ENCODE measurements around the gene UGT1A10. TPM values are rescaled to one million over a fixed set of nuclear protein-coding genes. Genes with fewer than 3 reads are reported as not detected.
"Not testable (repeated sequence)": the region's sequence is repeated elsewhere in the genome, so short reads cannot be mapped to it uniquely, and the experiment has no call there.

UGT1A10 gene
- total and polyA plus RNA-seq, 5 experiments from 2014 or later: not detected

DNA sequence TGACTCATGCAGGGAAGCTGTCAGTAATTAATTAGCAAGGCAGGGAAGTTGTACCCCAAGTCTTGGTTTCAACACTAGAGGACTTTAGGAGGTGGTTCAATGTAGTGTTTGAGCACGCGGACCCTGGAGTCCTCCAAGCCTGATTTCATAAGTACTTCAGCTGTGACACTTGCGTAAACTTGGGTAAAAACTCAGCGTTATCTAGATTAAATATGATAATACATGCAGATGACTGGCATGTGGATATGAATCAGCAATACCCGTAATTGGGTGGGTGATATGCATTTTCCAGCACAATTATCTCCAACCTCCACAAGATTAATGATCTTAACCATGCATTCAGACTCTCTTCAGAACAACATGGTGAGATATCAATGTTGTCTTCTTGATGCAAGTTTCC, 50.7 kb downstream of the UGT1A10 start:
- POLR2A ChIA-PET: no interaction called here
- Mint-ChIP-seq H3K9me3 (peaks cover 0 to 3% (median 0%) of the 10 kb centered on the region in 9 donors), H3K36me3 (no peaks in the 10 kb centered on the region), H3K4me3 (no peak overlapping the region), H3K27ac (no peak overlapping the region), H3K4me1 (peaks cover 0 to 5% (median 0%) of the 10 kb centered on the region in 4 donors), H3K27me3 (peaks cover 5 to 12% (median 6%) of the 10 kb centered on the region in 5 donors)
- no peak for DNase-seq
- ATAC-seq: no peak

DNA sequence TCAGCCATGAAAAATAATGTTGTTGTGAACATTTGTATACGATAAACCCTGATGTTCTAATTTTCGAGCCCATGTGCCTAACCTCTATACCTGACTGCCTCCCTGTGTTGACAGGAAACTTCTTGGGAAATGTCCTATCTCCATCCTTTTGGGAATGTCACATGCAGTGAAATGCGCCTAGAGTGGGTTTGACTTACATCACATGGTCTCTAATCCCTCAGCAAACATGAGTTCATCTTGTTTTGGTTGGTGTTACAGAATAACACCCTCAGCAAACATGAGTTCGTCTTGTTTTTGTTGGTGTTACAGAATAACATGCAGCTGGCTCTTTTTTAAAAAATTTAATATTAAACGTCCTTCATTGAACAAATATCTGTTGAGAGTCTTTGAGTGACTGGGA, 52.1 kb downstream of the UGT1A10 start:
- Mint-ChIP-seq H3K4me1 (no peaks in the 10 kb centered on the region), H3K27me3 (peaks cover 5 to 12% (median 6%) of the 10 kb centered on the region in 5 donors), H3K27ac (no peak overlapping the region), H3K9me3 (peaks cover 0 to 3% (median 0%) of the 10 kb centered on the region in 9 donors), H3K4me3 (no peak overlapping the region), H3K36me3 (no peaks in the 10 kb centered on the region)
- POLR2A ChIA-PET: no interaction called here
- no peak for DNase-seq
- no peak for ATAC-seq

DNA sequence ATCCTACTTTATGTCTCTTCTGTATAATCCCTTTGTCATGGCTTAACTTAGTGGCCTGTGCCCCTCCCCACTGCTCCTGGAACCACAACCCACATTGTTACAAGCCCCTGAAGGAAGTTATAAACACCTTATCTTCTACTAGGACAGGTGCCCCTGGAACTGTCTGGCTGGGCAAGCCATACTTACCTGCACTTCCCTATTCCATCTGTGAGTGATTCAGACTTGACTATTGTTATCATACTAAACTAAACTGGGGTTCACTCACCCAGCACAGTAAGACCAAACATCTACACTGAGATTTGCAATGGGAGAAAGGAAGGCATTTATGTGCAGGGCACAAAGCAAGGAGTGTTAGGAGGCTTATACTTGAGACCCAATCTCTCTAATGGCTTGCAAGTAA, 52.8 kb downstream of the UGT1A10 start:
- no peak overlapping the region for H3K27ac Mint-ChIP-seq
- peaks cover 0 to 3% (median 0%) of the 10 kb centered on the region in 9 donors for H3K9me3 Mint-ChIP-seq
- no peaks in the 10 kb centered on the region for H3K36me3 Mint-ChIP-seq
- H3K4me1 Mint-ChIP-seq: no peaks in the 10 kb centered on the region
- POLR2A ChIA-PET: no interaction called here
- H3K27me3 Mint-ChIP-seq: peaks cover 5 to 12% (median 6%) of the 10 kb centered on the region in 5 donors
- ATAC-seq: no peak
- H3K4me3 Mint-ChIP-seq: no peak overlapping the region
- DNase-seq: no peak

DNA sequence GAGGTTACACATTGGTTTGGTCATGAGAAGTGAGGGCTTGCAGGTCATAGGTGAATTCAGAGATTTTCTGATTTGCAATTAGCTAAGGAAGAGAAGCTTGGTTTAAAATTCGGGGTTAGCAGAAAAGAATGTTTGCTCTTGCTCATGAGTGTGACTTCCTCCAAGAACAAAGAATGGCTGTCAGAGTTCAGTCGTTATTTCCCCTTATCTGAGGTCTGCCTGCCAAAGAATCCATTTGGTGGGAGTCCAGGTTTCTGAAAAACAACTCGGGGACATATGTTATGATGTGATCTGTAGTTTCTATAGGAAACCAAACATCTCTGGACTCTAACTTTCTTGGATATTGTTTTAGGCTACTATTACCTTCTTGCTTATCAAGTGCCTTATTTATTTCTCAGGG, 53.3 kb downstream of the UGT1A10 start:
- Mint-ChIP-seq H3K27ac (no peak overlapping the region), H3K27me3 (peaks cover 5 to 12% (median 6%) of the 10 kb centered on the region in 5 donors), H3K9me3 (peaks cover 0 to 3% (median 0%) of the 10 kb centered on the region in 9 donors), H3K4me3 (no peak overlapping the region), H3K4me1 (no peaks in the 10 kb centered on the region), H3K36me3 (no peaks in the 10 kb centered on the region)
- POLR2A ChIA-PET: no interaction called here
- DNase-seq (no peak), ATAC-seq (no peak)

DNA sequence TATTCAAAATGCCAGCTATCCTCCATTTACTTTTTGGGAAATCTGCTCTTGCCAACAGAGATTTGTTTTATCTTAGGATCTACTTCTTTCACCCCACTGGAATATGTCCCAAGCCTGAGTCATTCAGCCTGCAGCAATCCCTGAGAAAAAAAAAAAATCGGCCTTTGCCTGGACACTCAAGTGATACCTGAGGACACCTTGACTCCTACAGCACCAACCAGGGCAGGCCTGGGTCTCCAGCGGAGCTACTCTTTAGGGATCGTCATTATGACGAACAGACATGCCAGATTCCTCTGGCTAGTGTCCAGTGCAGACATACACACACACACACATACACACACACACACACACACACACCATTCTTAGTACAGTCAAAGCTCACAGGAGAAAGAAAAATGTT, 54.2 kb downstream of the UGT1A10 start:
- DNase-seq (no peak), ATAC-seq (no peak)
- no peaks in the 10 kb centered on the region for H3K36me3 Mint-ChIP-seq
- peaks cover 0 to 3% (median 0%) of the 10 kb centered on the region in 9 donors for H3K9me3 Mint-ChIP-seq
- H3K27me3 Mint-ChIP-seq: peaks cover 2 to 12% (median 6%) of the 10 kb centered on the region in 5 donors
- H3K4me1 Mint-ChIP-seq: no peaks in the 10 kb centered on the region
- no peak overlapping the region for H3K4me3 Mint-ChIP-seq
- no peak overlapping the region for H3K27ac Mint-ChIP-seq
- POLR2A ChIA-PET: no interaction called here

DNA sequence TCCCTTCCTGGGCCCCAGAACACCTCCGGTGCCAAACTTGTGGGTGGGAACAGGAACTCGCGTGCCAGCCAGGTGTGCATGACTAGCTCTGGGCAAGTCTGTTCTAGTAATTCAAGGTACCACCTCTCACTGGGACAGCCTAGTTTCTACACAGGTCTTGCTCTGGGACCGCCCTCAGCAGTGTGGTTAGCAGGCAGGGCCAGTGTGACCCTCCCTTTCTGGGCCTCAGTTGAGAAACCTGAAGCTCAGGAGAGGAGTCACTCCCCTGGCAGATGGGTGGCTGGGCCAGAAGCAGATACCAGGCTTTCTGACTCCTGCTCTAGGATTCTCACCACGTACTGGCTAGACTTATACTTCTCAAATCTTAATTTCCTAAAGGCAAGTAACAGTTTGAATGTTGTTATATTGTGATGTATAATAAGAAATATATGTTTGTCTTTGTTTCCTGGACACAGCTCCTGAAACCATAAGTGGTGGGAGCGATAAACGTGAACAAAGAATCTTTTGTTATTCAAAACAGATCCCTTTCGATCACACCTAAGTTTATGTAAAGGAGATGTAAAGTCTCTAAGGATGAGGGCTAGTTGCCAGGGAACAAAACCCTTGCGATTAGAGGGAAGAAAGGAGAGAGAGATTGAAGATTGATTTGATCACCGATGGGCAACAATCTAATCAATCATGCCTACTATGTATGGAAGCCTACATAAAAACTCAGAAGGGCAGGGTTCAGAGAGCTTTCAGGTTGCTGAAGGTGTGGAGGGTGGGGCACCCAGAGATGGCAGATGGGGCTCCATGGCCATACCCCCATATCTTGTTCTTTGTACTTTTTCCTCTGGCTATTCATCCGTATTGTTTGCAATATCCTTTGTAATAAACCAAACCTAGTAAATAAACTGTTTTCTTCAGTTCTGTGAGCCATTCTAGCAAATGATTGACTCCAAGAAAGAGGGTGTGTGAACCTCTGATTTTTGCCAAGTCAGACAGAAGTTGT, 55.5 kb downstream of the UGT1A10 start:
- no peaks in the 10 kb centered on the region for H3K4me1 Mint-ChIP-seq
- H3K4me3 Mint-ChIP-seq: no peak overlapping the region
- no peak for ATAC-seq
- H3K9me3 Mint-ChIP-seq: peaks cover 0 to under 1% (median 0%) of the 10 kb centered on the region in 9 donors
- H3K27ac Mint-ChIP-seq: no peak overlapping the region
- H3K27me3 Mint-ChIP-seq: peaks cover 1 to 12% (median 3%) of the 10 kb centered on the region in 5 donors
- H3K36me3 Mint-ChIP-seq: no peaks in the 10 kb centered on the region
- POLR2A ChIA-PET: no interaction called here
- DNase-seq: no peak

DNA sequence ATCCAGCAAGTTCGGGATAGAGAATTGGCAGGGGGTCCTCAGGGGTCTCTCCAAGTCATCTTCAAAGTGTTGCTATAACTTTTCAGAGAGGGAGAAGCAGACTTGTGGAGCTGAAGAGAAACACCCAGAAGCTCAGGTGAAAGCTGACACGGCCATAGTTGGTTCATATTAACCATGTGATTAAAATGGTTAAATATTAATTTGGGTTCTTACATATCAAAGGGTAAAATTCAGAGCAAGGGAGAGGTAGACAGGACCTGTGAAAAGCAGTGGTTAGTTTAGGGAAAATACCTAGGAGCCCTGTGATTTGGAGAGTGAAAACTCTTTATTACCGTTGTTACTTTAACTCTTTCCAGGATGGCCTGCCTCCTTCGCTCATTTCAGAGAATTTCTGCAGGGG, 56.4 kb downstream of the UGT1A10 start, which contains the start of gene UGT1A6:
UGT1A6 (plus strand) TSS at position 243 of the 400 bp plus-strand sequence; CDS start at position 358, 115 bp downstream.
- Mint-ChIP-seq H3K27ac (no peak within 1 kb of the TSS), H3K4me1 (no peaks in the 10 kb centered on the region), H3K9me3 (no peaks in the 10 kb centered on the region), H3K4me3 (no peak within 1 kb of the TSS), H3K36me3 (no peaks in the 10 kb centered on the region), H3K27me3 (peaks cover 0 to 11% (median 3%) of the 10 kb centered on the region in 5 donors)
- POLR2A ChIA-PET: no interaction called here
- no peak for ATAC-seq
- no peak for DNase-seq

DNA sequence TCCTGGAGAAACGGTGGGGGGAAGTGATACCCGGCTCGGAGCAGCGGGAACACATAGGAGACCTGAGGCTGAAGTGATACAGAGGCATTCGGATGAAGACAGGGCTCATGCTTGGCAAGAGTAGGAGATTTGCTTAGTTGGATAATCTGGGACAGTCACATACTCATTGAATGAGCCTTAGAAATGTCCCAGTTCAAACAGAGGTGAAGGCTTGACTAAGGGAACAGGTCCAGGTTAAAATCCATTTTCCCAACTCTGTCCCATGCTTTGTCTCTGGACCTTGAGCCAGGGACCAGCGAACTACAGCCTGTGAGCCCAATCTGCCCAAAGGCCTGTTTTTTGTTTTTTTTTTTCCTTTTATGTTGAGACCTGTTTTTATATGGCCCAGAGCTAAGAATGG, 57.7 kb downstream of the UGT1A10 start:
- Mint-ChIP-seq H3K4me1 (no peaks in the 10 kb centered on the region), H3K36me3 (no peaks in the 10 kb centered on the region), H3K27me3 (peaks cover 0 to 2% (median 2%) of the 10 kb centered on the region in 5 donors), H3K27ac (peak overlapping the region in 1 of 10 donors; percentile 21), H3K4me3 (no peak overlapping the region), H3K9me3 (no peaks in the 10 kb centered on the region)
- DNase-seq: no peak
- POLR2A ChIA-PET: no interaction called here
- ATAC-seq: no peak

DNA sequence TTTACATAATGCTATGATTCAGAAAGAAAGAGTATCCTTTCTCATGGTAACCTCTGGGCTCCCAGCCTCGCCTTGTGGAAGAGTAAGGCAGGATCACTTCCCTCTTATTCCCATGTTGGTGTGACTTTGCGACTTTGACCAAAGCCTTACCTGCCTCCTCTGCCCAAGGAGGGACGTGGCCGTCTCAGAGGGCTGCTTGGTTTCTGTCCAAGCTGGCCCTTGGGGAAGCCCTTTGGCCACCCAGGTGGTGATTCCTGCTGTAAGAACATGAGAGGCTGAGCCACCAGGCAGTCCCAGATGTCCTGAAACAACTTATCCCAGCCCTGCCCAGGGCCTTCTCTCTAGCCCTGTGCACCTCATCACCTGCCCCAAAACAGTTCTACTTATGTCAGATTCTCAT, 62.5 kb downstream of the UGT1A10 start:
- Mint-ChIP-seq H3K9me3 (peaks cover 0 to 9% (median 0%) of the 10 kb centered on the region in 9 donors), H3K27me3 (peaks cover 0 to 3% (median 2%) of the 10 kb centered on the region in 5 donors), H3K27ac (no peak overlapping the region), H3K36me3 (no peaks in the 10 kb centered on the region), H3K4me1 (no peaks in the 10 kb centered on the region), H3K4me3 (no peak overlapping the region)
- DNase-seq: no peak
- ATAC-seq: no peak
- POLR2A ChIA-PET: no interaction called here

DNA sequence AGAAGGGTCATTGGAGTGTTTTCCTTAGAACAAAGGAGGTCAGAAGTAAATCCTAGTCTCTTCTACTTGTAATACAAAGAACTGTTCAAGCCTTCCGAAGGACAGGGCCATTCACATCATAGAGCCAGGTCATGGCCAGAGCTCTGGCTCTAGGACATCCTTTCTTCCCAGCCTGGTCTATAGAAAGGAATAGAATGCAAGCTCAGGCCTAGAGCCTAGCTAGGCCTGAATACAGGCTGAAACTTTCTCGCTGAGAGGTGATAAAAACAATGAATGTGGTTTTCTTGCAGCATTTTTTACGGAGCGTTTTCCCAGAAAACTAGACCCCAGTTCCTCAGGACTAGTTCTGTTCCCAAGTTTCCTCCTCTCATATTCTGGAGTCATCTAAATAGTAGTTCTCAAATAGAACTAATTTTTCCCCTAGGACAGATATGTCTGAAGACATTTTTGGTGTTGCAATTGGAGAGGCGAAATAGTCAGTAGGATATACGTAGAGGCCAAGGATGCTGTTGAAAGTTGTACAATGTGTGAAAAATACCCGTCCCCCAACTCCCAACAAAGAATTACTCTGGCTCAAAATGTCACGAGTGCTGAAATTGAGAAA, 63.3 kb downstream of the UGT1A10 start:
- POLR2A ChIA-PET: no interaction called here
- ATAC-seq: no peak
- Mint-ChIP-seq H3K27me3 (peaks cover 0 to 3% (median 2%) of the 10 kb centered on the region in 5 donors), H3K4me1 (no peaks in the 10 kb centered on the region), H3K36me3 (no peaks in the 10 kb centered on the region), H3K4me3 (no peak overlapping the region), H3K27ac (no peak overlapping the region), H3K9me3 (peaks cover 0 to 16% (median 3%) of the 10 kb centered on the region in 9 donors)
- DNase-seq: no peak

DNA sequence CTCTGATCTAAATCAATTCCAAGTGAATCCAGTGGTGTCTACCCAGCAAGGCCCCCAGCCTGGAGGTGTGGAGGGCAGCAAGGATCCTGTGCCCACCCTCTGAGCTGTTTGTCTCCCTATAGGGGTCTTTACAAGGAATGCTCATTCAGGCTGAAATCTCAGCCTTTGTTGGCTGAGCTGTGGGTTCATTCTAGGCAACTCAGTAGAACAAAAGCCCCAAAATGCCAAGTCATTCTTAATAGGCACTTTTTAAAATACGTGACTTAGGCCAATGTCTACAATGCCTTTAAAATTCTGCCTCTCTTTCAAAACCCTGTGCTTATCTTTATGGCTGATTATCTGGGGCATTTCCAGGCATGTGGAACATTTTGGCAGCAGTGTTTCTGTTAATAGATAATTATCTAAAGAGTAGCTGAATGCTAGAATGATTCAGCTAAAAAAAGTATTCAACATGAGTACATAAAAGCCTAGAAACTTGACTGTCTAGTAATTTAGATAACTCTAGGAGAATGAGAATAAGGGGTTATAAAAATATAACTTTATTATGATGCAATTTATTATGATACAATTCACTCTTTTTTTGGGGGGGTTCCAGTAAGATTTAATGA, 63.9 kb downstream of the UGT1A10 start:
- no peak overlapping the region for H3K27ac Mint-ChIP-seq
- H3K9me3 Mint-ChIP-seq: peaks cover 0 to 19% (median 3%) of the 10 kb centered on the region in 9 donors
- H3K4me3 Mint-ChIP-seq: no peak overlapping the region
- DNase-seq (no peak), ATAC-seq (no peak)
- H3K27me3 Mint-ChIP-seq: peaks cover 0 to 4% (median 2%) of the 10 kb centered on the region in 5 donors
- no peaks in the 10 kb centered on the region for H3K4me1 Mint-ChIP-seq
- H3K36me3 Mint-ChIP-seq: no peaks in the 10 kb centered on the region
- POLR2A ChIA-PET: no interaction called here

DNA sequence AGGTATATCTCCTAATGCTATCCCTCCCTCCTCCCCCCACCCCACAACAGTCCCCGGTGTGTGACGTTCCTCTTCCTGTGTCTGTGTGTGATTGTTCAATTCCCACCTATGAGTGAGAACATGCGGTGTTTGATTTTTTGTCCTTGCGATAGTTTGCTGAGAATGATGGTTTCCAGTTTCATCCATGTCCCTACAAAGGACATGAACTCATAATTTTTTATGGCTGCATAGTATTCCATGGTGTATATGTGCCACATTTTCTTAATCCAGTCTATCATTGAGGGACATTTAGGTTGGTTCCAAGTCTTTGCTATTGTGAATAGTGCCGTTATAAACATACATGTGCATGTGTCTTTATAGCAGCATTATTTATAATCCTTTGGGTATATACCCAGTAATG, 64.6 kb downstream of the UGT1A10 start:
- H3K4me3 Mint-ChIP-seq, H3K4me1 Mint-ChIP-seq, DNase-seq, H3K27ac Mint-ChIP-seq, H3K36me3 Mint-ChIP-seq, POLR2A ChIA-PET, H3K27me3 Mint-ChIP-seq, ATAC-seq: not testable (repeated sequence)
- peaks cover 0 to 19% (median 3%) of the 10 kb centered on the region in 9 donors for H3K9me3 Mint-ChIP-seq

DNA sequence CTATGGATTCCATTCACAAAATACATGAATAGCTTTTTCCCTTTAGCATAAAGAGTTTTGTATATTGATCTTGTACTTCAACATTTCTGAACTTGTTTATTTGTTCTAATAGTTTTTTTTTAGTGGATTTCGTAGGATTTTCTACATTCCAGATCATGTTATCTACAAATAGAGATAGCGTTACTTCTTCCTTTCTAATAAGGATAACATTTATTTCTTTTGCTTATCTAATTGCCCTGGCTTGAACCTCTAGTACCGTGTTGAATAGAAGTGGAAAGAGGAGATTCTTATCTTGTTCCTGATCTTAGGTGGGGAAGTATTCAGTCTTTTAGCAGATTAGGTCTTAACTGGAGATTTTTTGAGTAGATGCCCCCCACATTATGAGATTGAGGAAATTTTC, 66.0 kb downstream of the UGT1A10 start:
- DNase-seq: no peak
- no peak overlapping the region for H3K27ac Mint-ChIP-seq
- no peak for ATAC-seq

More for the DNA sequence above, 66.0 kb downstream of the UGT1A10 start:
- POLR2A ChIA-PET: no interaction called here
- Mint-ChIP-seq H3K27me3 (peaks cover 0 to 7% (median 2%) of the 10 kb centered on the region in 5 donors), H3K4me3 (no peak overlapping the region), H3K4me1 (no peaks in the 10 kb centered on the region), H3K36me3 (no peaks in the 10 kb centered on the region), H3K9me3 (peaks cover 0 to 19% (median 3%) of the 10 kb centered on the region in 9 donors)

Measured in naive thymus-derived CD8-positive, alpha-beta T cell (primary cell).